Body of pancreas (tissue), 4 donors: ENCODE results near the gene TMEM144. TPM values are rescaled to one million over a fixed set of nuclear protein-coding genes. Genes with fewer than 3 reads are reported as not detected.
"Not testable (repeated sequence)": the region's sequence is repeated elsewhere in the genome, so short reads cannot be mapped to it uniquely, and the experiment has no call there.

ENCODE experiments used
- ATAC-seq: fragments of 150-250 bp; one replicate; pipeline ENCODE4 v1.9.1; 2016
- DNase-seq, 4 donors: peaks; one replicate each; pipeline ENCODE4 v3.0.0-alpha.2; 2019
- H3K27ac ChIP-seq, 4 donors: fragments of 200-600 bp; sonication (generic); 1 replicate in 3 of 4; 2 replicates in 1 of 4; pipeline versions ENCODE4 v1.5.1 to v1.6.1; 2016 to 2019; ENCODE audit warnings: mild to moderate bottlenecking in 1 of 4, mixed read lengths in 1 of 4, moderate library complexity in 1 of 4
- H3K27me3 ChIP-seq, 2 donors: fragments of 200-600 bp; sonication (generic); one replicate each; pipeline ENCODE4 v1.6.0; 2016; ENCODE audit warnings: mild to moderate bottlenecking in 1 of 2
- H3K36me3 ChIP-seq, 2 donors: fragments of 200-600 bp; sonication (generic); replicated peaks in 1 of 2; 2 replicates each; pipeline ENCODE4 v1.5.1; 2016; ENCODE audit warnings: low read depth in 2 of 2; ENCODE audit not compliant: insufficient read depth in 1 of 2
- H3K4me1 ChIP-seq: fragments of 200-600 bp; sonication (generic); one replicate; pipeline ENCODE4 v1.6.0; 2016
- H3K4me3 ChIP-seq, 2 donors: fragments of 200-600 bp; sonication (generic); 1 replicate in 1 of 2; 2 replicates in 1 of 2; pipeline ENCODE4 v1.5.1; 2016 to 2019
- H3K9me3 ChIP-seq, 3 donors: fragments of 200-600 bp; sonication (generic); 1 replicate in 2 of 3; 2 replicates in 1 of 3; pipeline ENCODE4 v1.5.1; 2016
- CTCF ChIP-seq, 7 experiments: fragments of 450-650 bp in 4 of 7; fragments of 200-600 bp in 3 of 7; sonication (generic) in 3 of 7; IDR thresholded peaks; one replicate each; pipeline ENCODE4 v1.5.1; 2016 to 2019; ENCODE audit warnings: antibody characterized with exemption in 7 of 7
- POLR2A ChIP-seq, 3 donors: fragments of 450-650 bp; IDR thresholded peaks; one replicate each; pipeline ENCODE4 v1.6.1; 2016; ENCODE audit warnings: antibody characterized with exemption in 3 of 3, mild to moderate bottlenecking in 2 of 3
- WGBS, 2 donors: methylation state at CpG; one replicate each; pipeline ENCODE4 v1.1.5; 2017; 5-methylcytosine and 5-hydroxymethylcytosine counted together
- intact Hi-C: fragments of 100-400 bp; cut with DNase I; formaldehyde crosslinking; loops from one replicate; pipeline ENCODE4 v1.15.1; 2023
- total RNA-seq, 2 donors: library from RNA; depleted of rRNA; stranded (reverse); fragments of >200 nt; gene quantifications; one replicate each; pipeline ENCODE4 v1.1.0, GENCODE V29; 2016

The TMEM144 gene
- total RNA-seq, 2 donors from 2014 or later: 10.5 to 13.0 TPM

- no peak overlapping the region for H3K4me3 ChIP-seq
- no peaks in the 10 kb centered on the region for H3K27me3 ChIP-seq
- intact Hi-C loops: no loop called here
- TF ChIP-seq POLR2A (IDR thresholded peaks at IDR 0.05): no peak
- no peak for TF ChIP-seq CTCF (IDR thresholded peaks at IDR 0.05)
- H3K9me3 ChIP-seq: no peaks in the 10 kb centered on the region
- H3K27ac ChIP-seq: no peak overlapping the region
- no peak for ATAC-seq
- peaks cover 0 to 7% of the 10 kb centered on the region in 2 donors for H3K36me3 ChIP-seq
- DNase-seq: no peak
- no peaks in the 10 kb centered on the region for H3K4me1 ChIP-seq
- WGBS, 2 donors: 89 to 95% methylated on average over 5 of the region's 5 CpGs
These were observed 7.5 kb downstream of the TMEM144 start for GRCh38 chr4:158217763-158218162.

GRCh38 chr4:158219623-158220022 is 9.3 kb downstream of the TMEM144 start:
- Histone ChIP-seq H3K36me3 (peaks cover 0 to 9% of the 10 kb centered on the region in 2 donors), H3K4me1 (no peaks in the 10 kb centered on the region), H3K27ac (no peak overlapping the region), H3K27me3 (no peaks in the 10 kb centered on the region), H3K9me3 (no peaks in the 10 kb centered on the region), H3K4me3 (no peak overlapping the region)
- no peak for TF ChIP-seq CTCF (IDR thresholded peaks at IDR 0.05)
- DNase-seq (no peak), ATAC-seq (no peak)
- WGBS, 2 donors: 90 to 92% methylated on average over 1 of the region's 1 CpG
- intact Hi-C loops: no loop called here

- not testable (repeated sequence) for DNase-seq
These were observed 14.0 kb downstream of the TMEM144 start for GRCh38 chr4:158224318-158224717.

GRCh38 chr4:158224999-158225398 is 14.7 kb downstream of the TMEM144 start:
- ATAC-seq, H3K4me1 ChIP-seq, H3K36me3 ChIP-seq, DNase-seq, H3K27me3 ChIP-seq, H3K4me3 ChIP-seq, H3K9me3 ChIP-seq, H3K27ac ChIP-seq, intact Hi-C loops: not testable (repeated sequence)
- 44 to 58% methylated on average over 2 of the region's 2 CpGs for WGBS, 2 donors

More at GRCh38 chr4:158224318-158224717, 14.0 kb downstream of the TMEM144 start:
- H3K27ac ChIP-seq, H3K27me3 ChIP-seq, H3K4me3 ChIP-seq, H3K9me3 ChIP-seq, intact Hi-C loops, ATAC-seq, H3K36me3 ChIP-seq, H3K4me1 ChIP-seq: not testable (repeated sequence)
- WGBS, 2 donors: 97 to 98% methylated on average over 4 of the region's 4 CpGs

GRCh38 chr4:158227880-158228279 is 17.6 kb downstream of the TMEM144 start:
- intact Hi-C loops, H3K9me3 ChIP-seq, H3K4me3 ChIP-seq, H3K4me1 ChIP-seq, H3K27ac ChIP-seq, ATAC-seq, H3K27me3 ChIP-seq, DNase-seq, H3K36me3 ChIP-seq: not testable (repeated sequence)
- 93 to 95% methylated on average over 5 of the region's 5 CpGs for WGBS, 2 donors

- intact Hi-C loops, H3K4me3 ChIP-seq, DNase-seq, ATAC-seq, H3K27ac ChIP-seq, H3K4me1 ChIP-seq, H3K36me3 ChIP-seq, H3K27me3 ChIP-seq, H3K9me3 ChIP-seq: not testable (repeated sequence)
- WGBS, 2 donors: 89 to 100% methylated on average over 15 to 17 of the region's 17 CpGs
These were observed 18.1 kb downstream of the TMEM144 start for GRCh38 chr4:158228399-158228798.

- Histone ChIP-seq H3K27ac (no peak overlapping the region), H3K9me3 (no peaks in the 10 kb centered on the region), H3K36me3 (no peaks in the 10 kb centered on the region), H3K27me3 (no peaks in the 10 kb centered on the region), H3K4me3 (no peak overlapping the region), H3K4me1 (no peaks in the 10 kb centered on the region)
- DNase-seq (no peak), ATAC-seq (no peak)
- TF ChIP-seq POLR2A (IDR thresholded peaks at IDR 0.05): no peak
- TF ChIP-seq CTCF (IDR thresholded peaks at IDR 0.05): no peak
- 93% methylated on average over 5 of the region's 5 CpGs; no CpG with 5 or more reads in 1 of the 2 donors for WGBS, 2 donors
- intact Hi-C loops: no loop called here
These were observed 19.5 kb downstream of the TMEM144 start for GRCh38 chr4:158229768-158230167.
